ENCODE measurements around the gene KRT40. TPM values are rescaled to one million over a fixed set of nuclear protein-coding genes. Genes with fewer than 3 reads are reported as not detected.
A peak's percentile ranks its signal among the peaks of the same experiment; 100 is the strongest.

KRT40 gene
- total and polyA plus RNA-seq, 2 experiments from 2014 or later, result not detected

DNA sequence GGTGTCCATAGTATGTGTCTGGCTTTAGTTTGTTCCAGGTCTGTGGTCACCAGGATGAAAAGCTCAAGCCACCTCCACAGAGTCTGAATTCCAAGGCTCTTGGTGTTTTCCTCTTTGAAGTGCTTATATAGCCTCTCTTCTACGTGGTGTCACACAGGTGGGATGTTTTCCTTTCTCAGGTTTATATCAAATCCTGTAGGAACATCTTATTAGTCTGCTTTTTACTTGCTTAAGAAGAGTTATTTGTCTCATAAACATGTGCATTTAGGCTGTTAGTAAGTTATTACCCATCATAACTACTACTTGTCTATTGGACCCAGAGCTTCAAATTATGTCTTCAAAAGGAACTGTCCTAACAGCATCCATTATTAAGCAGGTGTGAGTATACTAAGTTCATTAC is 17.3 kb downstream of the KRT40 start, which contains the start of gene KRT39 (continued):
- no peak for TF ChIP-seq EZH2phosphoT487 (IDR thresholded peaks at IDR 0.05; ENCODE audit: unreplicated experiment)

DNA sequence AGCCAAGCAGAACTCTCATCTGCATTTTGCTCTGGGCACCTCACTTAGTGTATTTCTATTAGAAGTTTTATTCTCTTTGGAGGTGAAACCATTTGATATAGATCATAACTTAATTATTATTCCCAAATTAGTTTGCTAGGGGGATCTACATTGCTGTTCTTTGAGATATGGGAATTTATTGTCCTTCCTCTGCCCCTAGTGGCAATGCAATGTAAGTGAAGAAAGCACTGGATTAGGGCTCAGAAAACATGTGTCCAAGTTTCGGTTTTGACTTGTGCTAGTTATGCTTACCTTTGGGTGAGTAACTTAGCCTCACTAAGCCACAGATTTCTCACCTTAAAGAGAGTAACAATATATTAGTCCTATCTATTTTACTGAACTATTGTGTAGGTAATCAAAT is 20.3 kb downstream of the KRT40 start:
- no peaks in the 10 kb centered on the region for H4K20me1 ChIP-seq (replicated peaks; ENCODE audit: insufficient read depth)
- H3K4me3 Mint-ChIP-seq, result no peak overlapping the region
- DNase-seq (ENCODE audit: low spot score) (peak; percentile 55), ATAC-seq (peak; percentile 36)
- H3K9me3 Mint-ChIP-seq, result no peaks in the 10 kb centered on the region; the same call in 2 of the 3 replicates
- H3K4me3 ChIP-seq, result no peak overlapping the region
- H3K4me1 Mint-ChIP-seq, result peaks cover 8% of the 10 kb centered on the region
- peaks cover 3% of the 10 kb centered on the region for H3K27me3 Mint-ChIP-seq (ENCODE audit: insufficient read depth, low read depth, poor library complexity)
- 0 out of 2 replicates have a peak, but pooled peaks cover 3% of the 10 kb centered on the region for H3K9me2 ChIP-seq (ENCODE audit: insufficient read depth)
- no peak overlapping the region for H2AFZ ChIP-seq
- no peaks in the 10 kb centered on the region for H3K36me3 Mint-ChIP-seq (ENCODE audit: low read depth)
- H3K79me2 ChIP-seq (replicated peaks; ENCODE audit: insufficient read depth), result no peaks in the 10 kb centered on the region
- no peaks in the 10 kb centered on the region for H3K36me3 ChIP-seq (ENCODE audit: insufficient read depth)
- no peaks in the 10 kb centered on the region for H3K27me3 ChIP-seq (ENCODE audit: insufficient read depth)
- no peak for TF ChIP-seq NANOG (IDR thresholded peaks at IDR 0.05; ENCODE audit: borderline replicate concordance)
- TF ChIP-seq POLR2AphosphoS5 (IDR thresholded peaks at IDR 0.05; ENCODE audit: low read depth), result no peak
- no peak for TF ChIP-seq JUNB (IDR thresholded peaks at IDR 0.05; ENCODE audit: unreplicated experiment)
- TF ChIP-seq, protein P1, sequence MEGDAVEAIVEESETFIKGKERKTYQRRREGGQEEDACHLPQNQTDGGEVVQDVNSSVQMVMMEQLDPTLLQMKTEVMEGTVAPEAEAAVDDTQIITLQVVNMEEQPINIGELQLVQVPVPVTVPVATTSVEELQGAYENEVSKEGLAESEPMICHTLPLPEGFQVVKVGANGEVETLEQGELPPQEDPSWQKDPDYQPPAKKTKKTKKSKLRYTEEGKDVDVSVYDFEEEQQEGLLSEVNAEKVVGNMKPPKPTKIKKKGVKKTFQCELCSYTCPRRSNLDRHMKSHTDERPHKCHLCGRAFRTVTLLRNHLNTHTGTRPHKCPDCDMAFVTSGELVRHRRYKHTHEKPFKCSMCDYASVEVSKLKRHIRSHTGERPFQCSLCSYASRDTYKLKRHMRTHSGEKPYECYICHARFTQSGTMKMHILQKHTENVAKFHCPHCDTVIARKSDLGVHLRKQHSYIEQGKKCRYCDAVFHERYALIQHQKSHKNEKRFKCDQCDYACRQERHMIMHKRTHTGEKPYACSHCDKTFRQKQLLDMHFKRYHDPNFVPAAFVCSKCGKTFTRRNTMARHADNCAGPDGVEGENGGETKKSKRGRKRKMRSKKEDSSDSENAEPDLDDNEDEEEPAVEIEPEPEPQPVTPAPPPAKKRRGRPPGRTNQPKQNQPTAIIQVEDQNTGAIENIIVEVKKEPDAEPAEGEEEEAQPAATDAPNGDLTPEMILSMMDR (conservative IDR thresholded peaks at IDR 0.05; ENCODE audit: low read depth in 2 of 2), result peak; percentile 58 to 82
- no peak for TF ChIP-seq EZH2phosphoT487 (IDR thresholded peaks at IDR 0.05; ENCODE audit: unreplicated experiment)
- H3K4me1 ChIP-seq (ENCODE audit: insufficient read depth), result peaks cover 11% of the 10 kb centered on the region; the same call in 1 of the 2 replicates
- H3K27ac Mint-ChIP-seq, result no peak overlapping the region
- no peaks in the 10 kb centered on the region for H3F3A ChIP-seq (replicated peaks; ENCODE audit: low read depth)
- no peak overlapping the region for H3K27ac ChIP-seq (ENCODE audit: low read depth)
- H3K4me2 ChIP-seq, result no peak overlapping the region

DNA sequence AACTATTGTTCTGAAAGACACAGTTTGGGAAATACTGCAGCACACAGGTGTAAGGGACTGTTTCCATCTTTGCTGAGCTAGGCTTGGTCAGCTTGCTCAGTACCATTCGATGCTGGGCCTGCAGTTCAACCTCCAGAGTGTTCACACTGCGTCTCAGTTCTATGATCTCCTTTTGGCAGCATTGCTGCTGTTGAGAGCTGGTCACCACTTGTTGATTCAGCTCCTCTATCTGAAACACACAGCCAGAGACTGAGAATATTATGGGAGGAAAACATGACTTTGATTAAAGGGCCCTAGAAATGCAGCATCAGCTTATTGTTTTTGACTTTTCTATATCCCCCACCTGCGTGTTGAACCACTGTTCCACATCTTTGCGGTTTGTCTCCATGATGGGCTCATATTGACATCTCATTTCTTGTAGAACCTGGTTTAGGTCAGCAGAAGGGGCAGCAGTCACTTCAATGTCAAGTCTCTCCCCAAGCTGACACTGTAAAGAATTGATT is 22.0 kb downstream of the KRT40 start:
- Mint-ChIP-seq H3K27me3 (ENCODE audit: insufficient read depth, low read depth, poor library complexity) (peaks cover 3% of the 10 kb centered on the region), H3K27ac (no peak overlapping the region), H3K4me1 (peaks cover 22% of the 10 kb centered on the region), H3K36me3 (ENCODE audit: low read depth) (no peaks in the 10 kb centered on the region), H3K9me3 (no peaks in the 10 kb centered on the region; the same call in 2 of the 3 replicates), H3K4me3 (no peak overlapping the region)
- 0 out of 2 replicates have a peak, but pooled peaks cover 3% of the 10 kb centered on the region for H3K9me2 ChIP-seq (ENCODE audit: insufficient read depth)
- no peaks in the 10 kb centered on the region for H3K36me3 ChIP-seq (ENCODE audit: insufficient read depth)
- no peaks in the 10 kb centered on the region for H4K20me1 ChIP-seq (replicated peaks; ENCODE audit: insufficient read depth)
- H2AFZ ChIP-seq, result no peak overlapping the region
- no peak for DNase-seq (ENCODE audit: low spot score)
- H3K27ac ChIP-seq (ENCODE audit: low read depth), result no peak overlapping the region
- H3F3A ChIP-seq (replicated peaks; ENCODE audit: low read depth), result no peaks in the 10 kb centered on the region
- peaks cover 18% of the 10 kb centered on the region for H3K4me1 ChIP-seq (ENCODE audit: insufficient read depth)
- H3K4me2 ChIP-seq, result no peak overlapping the region
- no peaks in the 10 kb centered on the region for H3K27me3 ChIP-seq (ENCODE audit: insufficient read depth)
- H3K79me2 ChIP-seq (replicated peaks; ENCODE audit: insufficient read depth), result no peaks in the 10 kb centered on the region
- no peak overlapping the region for H3K4me3 ChIP-seq
- no peak for ATAC-seq
- TF ChIP-seq, protein P2, sequence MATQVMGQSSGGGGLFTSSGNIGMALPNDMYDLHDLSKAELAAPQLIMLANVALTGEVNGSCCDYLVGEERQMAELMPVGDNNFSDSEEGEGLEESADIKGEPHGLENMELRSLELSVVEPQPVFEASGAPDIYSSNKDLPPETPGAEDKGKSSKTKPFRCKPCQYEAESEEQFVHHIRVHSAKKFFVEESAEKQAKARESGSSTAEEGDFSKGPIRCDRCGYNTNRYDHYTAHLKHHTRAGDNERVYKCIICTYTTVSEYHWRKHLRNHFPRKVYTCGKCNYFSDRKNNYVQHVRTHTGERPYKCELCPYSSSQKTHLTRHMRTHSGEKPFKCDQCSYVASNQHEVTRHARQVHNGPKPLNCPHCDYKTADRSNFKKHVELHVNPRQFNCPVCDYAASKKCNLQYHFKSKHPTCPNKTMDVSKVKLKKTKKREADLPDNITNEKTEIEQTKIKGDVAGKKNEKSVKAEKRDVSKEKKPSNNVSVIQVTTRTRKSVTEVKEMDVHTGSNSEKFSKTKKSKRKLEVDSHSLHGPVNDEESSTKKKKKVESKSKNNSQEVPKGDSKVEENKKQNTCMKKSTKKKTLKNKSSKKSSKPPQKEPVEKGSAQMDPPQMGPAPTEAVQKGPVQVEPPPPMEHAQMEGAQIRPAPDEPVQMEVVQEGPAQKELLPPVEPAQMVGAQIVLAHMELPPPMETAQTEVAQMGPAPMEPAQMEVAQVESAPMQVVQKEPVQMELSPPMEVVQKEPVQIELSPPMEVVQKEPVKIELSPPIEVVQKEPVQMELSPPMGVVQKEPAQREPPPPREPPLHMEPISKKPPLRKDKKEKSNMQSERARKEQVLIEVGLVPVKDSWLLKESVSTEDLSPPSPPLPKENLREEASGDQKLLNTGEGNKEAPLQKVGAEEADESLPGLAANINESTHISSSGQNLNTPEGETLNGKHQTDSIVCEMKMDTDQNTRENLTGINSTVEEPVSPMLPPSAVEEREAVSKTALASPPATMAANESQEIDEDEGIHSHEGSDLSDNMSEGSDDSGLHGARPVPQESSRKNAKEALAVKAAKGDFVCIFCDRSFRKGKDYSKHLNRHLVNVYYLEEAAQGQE (IDR thresholded peaks at IDR 0.05; ENCODE audit: unreplicated experiment), result no peak
- TF ChIP-seq, protein P3, sequence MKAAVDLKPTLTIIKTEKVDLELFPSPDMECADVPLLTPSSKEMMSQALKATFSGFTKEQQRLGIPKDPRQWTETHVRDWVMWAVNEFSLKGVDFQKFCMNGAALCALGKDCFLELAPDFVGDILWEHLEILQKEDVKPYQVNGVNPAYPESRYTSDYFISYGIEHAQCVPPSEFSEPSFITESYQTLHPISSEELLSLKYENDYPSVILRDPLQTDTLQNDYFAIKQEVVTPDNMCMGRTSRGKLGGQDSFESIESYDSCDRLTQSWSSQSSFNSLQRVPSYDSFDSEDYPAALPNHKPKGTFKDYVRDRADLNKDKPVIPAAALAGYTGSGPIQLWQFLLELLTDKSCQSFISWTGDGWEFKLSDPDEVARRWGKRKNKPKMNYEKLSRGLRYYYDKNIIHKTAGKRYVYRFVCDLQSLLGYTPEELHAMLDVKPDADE (IDR thresholded peaks at IDR 0.05), result no peak
- no peak for TF ChIP-seq EZH2 (IDR thresholded peaks at IDR 0.05; ENCODE audit: low read depth, unreplicated experiment)

Data from GM23338 (cell line).